Epidermal melanocyte (primary cell): ENCODE measurements around the gene HACD2.
A peak's percentile ranks its signal among the peaks of the same experiment; 100 is the strongest.

Experiments used
- DNase-seq: peaks from one replicate; pipeline ENCODE4 v3.0.0; 2011; ENCODE audit warnings: low spot score; ENCODE audit not compliant: insufficient read length

Gene HACD2

DNA sequence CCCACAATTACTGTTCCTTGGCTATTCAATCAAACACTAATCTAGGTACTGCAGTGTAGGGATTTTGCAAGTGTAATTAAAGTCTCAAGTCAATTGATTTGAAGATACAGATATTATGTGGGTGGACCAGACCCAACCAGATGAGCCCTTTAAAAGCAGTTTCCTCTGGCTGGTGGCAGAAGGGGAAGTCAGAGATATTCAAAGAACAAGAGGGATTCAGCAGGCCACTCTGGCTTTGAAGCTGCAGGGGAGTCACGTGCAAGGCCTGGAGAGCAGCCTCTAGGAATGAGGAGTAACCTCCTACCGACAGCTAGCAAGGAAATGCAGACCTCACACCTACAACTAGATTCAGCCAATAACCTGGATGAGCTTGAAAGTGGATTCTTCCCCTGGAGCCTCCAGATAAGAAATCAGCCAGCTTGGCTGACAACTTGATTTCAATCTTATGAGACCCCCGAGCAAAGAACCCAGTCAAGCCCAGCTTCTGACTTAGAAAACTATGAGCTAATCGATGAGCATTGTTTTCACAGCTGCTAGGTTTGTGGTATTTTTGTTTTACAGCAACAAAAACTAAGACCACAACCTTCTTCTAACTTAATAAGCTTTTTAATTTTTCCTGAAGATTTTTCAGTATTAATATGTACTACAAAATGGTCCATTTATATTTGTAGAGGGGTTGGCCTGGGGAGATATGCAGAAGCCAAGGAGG lies 13.4 kb downstream of the HACD2 start:
- no peak for DNase-seq

- DNase-seq, result no peak
Observed at GRCh38 chr3:123568875-123569274, 16.0 kb downstream of the HACD2 start.

DNA sequence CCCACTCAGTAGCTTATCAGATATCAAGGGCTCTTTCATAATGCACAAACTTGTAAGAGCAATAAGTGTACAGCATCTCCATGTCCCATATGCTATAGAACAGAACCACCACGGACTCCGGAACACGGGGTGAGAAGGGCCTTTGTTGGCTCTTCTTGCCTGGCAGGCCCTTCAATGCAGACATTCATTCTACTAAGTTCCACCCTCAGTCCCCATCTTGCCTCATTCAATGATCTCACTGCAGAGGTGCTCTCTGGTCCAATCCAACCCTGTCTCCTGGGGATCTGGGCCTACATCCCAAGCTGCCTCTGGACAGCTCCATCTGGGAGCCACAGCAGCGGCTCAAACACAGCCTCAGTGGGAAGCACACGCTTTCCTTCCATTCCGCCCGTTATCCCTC lies 16.8 kb downstream of the HACD2 start:
- DNase-seq, result no peak

GRCh38 chr3:123564056-123564455 lies 20.8 kb downstream of the HACD2 start:
- DNase-seq, result no peak

DNA sequence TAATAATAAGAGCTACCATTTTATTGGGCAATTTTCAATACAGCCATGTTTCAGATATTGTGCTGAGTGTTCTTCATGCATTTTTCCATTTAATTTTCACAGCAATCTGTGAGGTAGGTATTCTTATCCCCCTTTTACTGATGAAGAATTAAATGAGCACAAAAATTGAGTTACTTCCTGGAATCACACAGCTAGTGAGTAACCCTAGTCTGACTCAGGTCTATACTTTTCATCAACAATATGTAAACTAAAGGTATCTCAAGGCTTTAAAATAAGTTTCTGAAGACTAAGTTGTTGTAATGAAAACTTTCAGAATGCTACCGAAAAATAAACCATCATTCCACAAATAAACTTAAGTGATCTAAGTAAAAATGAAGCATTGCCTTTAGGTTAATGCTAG lies 22.3 kb downstream of the HACD2 start:
- DNase-seq, result no peak

DNA sequence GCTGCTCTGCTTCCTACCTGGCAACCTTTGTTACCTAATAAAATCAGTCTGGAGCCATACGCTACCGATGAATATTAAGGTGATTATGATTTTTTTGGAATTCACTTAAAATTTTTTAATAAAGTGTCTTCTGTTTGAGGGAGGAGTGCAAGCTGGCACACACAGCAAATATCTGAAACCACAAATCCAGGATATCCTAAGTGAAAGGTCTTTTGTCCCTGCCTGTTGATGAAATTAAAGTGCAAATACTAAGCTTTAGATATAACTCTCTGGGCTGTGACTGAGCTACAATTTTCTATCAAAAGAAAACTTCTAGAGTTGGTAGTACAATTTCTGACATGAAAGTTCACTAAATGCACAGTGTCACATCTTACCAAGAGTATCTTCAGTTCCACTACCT lies 23.7 kb downstream of the HACD2 start:
- no peak for DNase-seq

- peak; percentile 41 for DNase-seq
Observed at GRCh38 chr3:123559040-123559861, 25.6 kb downstream of the HACD2 start.

DNA sequence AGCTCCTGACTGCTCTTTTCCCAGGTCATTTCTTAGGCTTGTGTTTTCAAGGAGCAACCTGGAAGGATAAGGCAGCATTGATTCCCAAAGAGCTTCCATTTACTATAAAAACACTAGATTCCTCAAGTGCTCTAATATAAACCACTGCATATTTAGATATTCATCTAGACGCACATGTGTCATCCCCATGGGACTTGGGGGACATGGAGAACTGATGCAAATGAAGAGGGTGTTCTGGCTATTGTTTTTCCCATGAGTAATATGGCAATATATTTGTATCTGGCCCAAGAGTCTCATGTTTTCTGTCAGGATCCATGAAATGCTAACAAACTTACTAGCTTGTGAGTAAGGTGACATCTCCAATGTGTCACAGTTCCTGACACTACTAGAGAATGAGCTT lies 31.3 kb downstream of the HACD2 start:
- DNase-seq, result no peak

DNA sequence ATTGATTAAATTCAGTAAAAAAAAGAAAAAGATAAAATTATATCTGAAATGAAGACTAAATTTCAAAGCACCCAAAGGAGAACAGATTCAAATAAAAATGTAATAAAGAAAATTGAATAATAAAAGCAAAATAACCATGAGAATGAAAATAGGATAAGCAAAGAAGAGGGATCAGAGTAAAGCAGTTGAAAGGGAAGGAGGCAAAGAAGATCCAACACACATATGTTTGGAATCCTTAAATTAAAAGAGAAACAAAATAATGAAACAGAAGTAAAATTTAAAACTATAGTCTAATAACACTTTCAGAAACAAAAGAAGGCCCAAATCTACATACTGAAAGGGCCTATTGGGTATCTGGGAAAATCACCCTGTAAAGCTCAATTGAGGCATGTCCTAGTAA lies 32.1 kb downstream of the HACD2 start:
- DNase-seq, result no peak

DNA sequence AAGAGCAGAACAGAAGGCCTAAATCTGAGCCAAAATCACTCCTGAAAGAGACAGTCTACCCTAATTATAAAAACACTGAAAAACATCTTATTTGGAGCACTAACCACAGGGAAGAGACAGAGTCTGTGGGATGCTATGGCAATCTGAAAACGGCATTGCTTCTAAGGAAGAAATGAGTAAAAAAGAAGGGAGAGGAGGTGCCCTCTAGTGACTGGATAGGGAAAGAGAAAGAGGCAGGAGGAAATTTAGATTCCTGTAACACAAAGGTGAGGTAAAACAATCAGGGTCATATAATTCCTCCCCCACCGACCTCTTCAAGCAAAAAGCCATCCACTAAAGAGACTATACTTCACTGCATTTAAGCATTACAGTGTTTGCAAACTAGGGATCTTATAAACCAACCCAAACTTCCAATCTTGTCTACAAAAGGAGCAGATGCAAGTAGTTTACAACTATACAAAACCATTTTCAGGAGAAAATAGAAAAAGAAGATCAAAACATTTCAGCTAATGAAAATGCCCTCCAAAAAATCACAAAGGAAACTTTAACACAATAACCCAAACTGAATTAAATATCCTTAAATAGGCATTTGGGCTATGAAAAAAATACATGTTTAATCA lies 32.6 kb downstream of the HACD2 start:
- DNase-seq, result no peak

- no peak for DNase-seq
Observed at GRCh38 chr3:123547881-123548519, 36.9 kb downstream of the HACD2 start.

- no peak for DNase-seq
Observed at GRCh38 chr3:123546133-123546755, 38.6 kb downstream of the HACD2 start.

DNA sequence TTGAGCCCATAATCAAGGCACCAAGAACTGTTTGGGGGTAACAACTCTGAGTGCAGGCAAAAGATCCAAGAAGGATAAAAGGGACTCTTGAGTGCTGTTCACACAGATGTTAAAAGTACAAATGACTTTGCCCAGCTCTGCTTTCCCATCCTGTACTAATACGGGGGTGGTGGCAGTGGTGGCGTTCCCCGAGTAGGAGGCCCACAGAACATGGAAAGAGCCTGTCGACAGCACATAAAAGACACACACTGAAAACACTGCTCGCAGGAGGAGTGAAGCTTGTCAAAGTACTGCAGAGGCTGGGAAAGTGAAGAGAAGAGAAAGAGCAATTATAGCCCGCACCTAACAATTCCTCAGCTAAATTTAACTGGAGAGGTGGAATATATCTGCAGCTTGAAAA lies 40.9 kb downstream of the HACD2 start:
- no peak for DNase-seq

DNA sequence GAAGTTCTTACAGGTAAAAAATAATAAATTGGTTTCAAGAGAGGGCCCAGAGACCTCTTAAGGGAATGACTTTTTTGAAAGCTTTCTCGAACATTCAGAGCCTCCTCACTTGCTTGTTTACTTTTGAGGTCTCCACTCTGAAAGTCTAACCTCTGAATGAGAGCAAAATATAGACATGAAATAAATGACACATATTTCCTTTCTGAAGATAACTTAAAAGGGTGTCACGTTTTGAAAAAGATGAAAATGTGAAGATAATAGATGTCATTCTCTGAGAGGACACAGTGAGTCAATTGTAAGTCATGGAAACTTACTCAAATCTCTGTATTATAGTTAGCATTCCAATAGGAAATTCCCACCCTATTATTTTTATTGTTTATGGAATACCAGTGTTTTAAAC lies 44.6 kb downstream of the HACD2 start:
- no peak for DNase-seq

- DNase-seq, result no peak
Observed at GRCh38 chr3:123536153-123536895, 48.5 kb downstream of the HACD2 start.

GRCh38 chr3:123535580-123535979 lies 49.3 kb downstream of the HACD2 start:
- no peak for DNase-seq

DNA sequence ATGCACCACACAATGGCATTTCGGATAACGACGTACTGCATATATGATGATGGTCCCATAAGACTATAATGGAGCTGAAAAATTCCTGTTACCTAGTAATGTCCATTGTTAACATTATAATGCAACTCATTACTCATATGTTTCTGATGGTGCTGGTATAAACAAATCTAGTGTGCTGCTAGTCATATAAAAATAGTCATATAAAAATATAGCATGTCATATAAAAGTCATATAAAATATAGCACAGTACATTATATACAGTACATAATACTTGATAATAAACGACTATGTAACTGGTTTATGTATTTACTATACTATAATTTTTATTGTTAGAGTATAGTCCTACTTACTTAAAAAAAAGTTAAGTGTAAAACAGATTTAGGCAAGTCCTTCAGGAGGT lies 50.6 kb downstream of the HACD2 start:
- no peak for DNase-seq

- DNase-seq, result no peak
Observed at GRCh38 chr3:123533554-123534159, 51.2 kb downstream of the HACD2 start.

DNA sequence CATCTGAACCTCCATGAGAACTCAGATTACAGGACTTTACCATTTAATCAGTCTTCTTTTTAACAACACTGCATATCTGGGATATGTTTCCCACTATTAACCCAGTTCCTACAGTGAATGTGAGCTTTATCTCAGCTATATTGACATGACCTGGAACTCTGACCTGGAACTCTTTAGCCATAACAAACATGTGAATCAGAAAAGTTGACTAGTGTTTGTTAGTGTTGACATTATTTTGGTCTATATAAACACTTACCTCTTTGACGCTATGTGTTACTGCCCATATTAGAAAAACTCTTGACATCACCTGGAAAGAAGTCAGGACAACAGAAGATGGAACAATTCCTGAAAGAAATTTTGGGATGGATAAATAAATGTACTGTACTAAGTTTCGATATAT lies 56.7 kb downstream of the HACD2 start:
- no peak for DNase-seq

GRCh38 chr3:123527046-123527445 lies 57.8 kb downstream of the HACD2 start:
- no peak for DNase-seq
